Non-pigmented ciliary epithelial cell (primary cell): ENCODE data around the gene TMEM63A.
"Not testable (repeated sequence)": the region's sequence is repeated elsewhere in the genome, so short reads cannot be mapped to it uniquely, and the experiment has no call there.

Source experiments
- DNase-seq: peaks from one replicate; pipeline ENCODE4 v3.0.0-alpha.2; 2010; ENCODE audit warnings: low read depth

Gene TMEM63A

DNA sequence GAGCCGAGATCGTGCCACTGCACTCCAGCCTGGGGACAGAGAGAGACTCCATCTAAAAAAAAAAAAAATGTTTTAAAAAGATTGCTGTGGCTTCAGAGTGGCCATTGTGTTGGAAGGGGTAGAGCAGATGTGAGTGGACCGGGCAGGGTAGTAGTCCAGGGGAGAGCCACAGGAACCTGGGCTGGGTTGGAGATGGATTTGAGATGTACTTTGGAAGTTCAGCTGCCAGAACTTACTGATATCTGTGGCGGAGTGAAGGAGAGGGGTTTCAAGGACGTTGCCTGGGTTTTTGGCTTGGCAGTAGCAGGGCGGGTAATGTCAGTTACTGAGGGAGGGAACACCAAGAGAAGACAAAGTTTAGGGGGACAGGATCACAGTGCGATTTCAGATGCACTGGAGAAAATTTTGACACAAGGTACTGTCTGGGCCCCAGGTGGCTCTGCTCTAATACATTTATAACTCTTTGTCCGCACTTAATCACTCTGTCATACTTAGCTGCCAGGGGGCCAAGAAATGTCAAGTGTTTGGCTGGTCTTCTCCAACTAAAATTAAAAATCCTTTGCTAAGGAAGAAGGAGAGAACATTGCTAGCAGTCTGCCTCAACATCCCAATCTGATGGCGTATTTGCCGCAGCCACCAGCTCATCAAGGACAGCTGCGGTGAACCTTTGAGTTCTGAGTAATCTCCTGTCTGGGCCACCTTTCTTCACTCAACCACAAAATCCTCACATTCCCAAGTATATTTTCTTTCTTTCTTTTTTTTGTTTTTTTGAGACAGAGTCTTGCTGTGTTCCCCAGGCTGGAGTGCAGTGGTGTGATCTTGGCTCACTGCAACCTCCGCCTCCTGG lies 62.6 kb downstream of the TMEM63A start:
- no peak for DNase-seq

GRCh38 chr1:225818229-225818628 lies 64.0 kb downstream of the TMEM63A start:
- DNase-seq: no peak

- DNase-seq: peak; percentile 36
These were observed 64.5 kb downstream of the TMEM63A start for GRCh38 chr1:225817611-225818061.

DNA sequence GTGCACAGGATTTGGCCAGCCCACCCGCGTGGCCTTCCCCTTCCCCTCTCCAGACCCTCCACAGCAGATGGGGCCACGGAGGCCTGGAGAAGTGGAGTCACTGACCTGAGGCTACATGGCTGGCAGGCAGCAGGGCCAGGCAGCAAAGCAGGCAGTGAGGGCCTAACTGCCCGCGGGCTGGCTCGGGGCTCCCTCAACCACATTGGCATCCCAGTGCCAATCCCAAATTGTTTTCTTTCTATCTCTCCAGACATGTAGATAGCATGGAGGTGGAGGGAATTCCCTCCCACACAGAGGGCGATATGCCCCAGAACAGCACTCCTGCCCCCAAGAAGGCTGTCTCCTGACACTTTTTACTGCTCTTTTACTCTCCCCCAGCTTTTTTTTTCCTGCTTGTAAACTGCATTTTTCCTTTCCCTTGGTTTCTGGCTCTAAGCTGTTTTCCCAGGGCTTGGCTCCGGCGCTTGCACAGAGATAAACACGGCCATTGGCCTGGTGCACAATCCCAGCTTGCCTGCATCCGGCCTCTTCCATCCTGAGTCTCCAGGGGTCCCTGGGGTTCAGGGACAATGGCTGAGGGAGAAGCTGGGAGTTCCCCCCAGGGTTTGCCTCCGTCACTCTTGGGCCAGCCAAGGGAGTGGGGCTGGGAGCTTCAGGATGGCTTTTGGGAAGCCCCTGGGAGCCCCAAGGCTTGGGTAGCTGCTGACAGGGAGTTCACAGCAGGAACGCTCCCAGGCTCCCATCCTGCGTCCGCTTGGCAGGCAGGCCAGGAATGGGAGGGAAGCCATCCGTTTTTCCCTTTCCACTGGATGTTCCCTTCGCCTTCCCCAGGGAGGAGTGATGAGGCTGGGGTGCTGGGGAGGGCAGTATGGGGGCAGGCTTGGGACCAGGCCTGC lies 65.3 kb downstream of the TMEM63A start:
- DNase-seq: no peak

GRCh38 chr1:225815526-225816178 lies 66.5 kb downstream of the TMEM63A start:
- DNase-seq: no peak

- DNase-seq: not testable (repeated sequence)
These were observed 67.1 kb downstream of the TMEM63A start for GRCh38 chr1:225815090-225815489.

GRCh38 chr1:225814381-225814780 lies 67.8 kb downstream of the TMEM63A start:
- no peak for DNase-seq

GRCh38 chr1:225813214-225813964 lies 68.8 kb downstream of the TMEM63A start:
- no peak for DNase-seq

- no peak for DNase-seq
These were observed 69.5 kb downstream of the TMEM63A start for GRCh38 chr1:225812488-225813213.

- no peak for DNase-seq
These were observed 70.3 kb downstream of the TMEM63A start for GRCh38 chr1:225811622-225812487.

DNA sequence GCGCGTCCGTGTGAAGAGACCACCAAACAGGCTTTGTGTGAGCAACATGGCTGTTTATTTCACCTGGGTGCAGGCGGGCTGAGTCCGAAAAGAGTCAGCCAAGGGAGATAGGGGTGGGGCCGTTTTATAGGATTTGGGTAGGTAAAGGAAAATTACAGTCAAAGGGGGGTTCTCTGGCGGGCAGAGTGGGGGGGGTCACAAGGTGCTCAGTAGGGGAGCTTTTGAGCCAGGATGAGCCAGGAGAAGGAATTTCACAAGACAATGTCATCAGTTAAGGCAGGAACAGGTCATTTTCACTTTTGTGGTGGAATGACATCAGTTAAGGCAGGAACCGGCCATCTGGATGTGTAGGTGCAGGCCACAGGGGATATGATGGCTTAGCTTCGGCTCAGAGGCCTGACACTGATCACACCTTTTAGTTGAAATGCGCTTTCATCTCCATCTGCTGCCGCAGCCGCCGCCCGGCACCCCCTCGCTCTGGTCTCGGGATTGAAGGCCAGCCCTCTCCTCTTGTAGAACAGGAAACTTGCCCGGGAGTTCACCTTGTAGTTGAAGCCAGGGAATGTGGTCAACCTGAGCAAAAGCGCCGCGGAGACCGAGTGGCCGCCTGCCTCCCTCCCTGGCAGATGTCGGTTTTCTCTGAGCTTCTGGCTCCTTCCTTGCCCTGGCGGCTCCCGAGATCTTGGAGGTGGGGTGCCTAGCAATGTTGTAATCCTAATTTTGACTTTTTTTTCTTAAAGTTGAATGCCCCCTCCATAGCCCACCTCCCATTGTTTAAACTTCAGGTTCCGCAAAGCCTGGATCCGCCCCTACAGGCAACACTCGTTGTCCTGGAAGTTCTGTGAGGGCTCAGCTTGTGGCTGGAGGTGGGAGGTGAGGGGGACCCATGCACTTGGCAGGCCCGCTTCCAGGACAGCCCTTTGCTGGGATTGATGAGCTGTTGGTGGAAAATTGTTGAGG lies 71.3 kb downstream of the TMEM63A start:
- not testable (repeated sequence) for DNase-seq

DNA sequence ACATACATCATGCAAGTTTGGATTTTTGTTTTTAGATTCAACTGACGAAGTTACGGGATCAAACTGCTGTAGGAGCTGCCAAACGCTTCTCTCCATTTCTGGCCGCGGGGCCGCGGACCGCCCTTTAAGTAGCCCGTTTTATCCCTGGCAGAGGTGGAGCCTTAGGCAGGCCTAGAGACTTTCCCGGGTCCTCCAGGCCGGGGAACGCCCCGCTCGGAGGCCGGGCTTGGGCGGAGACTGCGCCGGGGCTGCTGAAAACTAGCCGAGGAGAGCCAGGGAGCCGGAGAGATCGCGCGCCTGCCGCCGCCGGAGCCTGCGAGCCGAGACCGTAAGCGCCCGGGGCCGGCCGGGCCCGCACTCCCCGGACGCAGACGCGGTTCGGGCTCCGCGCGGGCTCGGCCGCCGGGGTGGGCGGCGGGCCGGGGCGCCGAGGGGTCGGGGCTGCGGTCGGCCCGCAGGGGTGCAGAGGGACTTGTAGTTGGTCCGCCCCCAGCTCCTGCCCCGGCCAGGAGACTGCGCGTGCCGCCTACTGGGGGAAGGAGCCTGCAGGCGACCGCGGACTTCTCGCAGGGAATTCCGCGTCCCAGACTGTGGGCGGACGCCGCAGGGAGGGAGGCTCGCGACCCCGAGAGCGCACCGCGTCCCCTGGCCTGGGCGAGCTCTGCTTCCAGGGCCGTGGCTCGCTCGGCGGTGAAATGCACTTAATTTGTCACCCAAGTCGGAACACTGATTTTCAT lies 72.2 kb downstream of the TMEM63A start, which contains the start of gene EPHX1:
EPHX1 (plus strand) TSS at position 283 of the 737 bp plus-strand sequence. CDS start 18,606 bp downstream, outside the sequence.
- peak; percentile 37 for DNase-seq

DNA sequence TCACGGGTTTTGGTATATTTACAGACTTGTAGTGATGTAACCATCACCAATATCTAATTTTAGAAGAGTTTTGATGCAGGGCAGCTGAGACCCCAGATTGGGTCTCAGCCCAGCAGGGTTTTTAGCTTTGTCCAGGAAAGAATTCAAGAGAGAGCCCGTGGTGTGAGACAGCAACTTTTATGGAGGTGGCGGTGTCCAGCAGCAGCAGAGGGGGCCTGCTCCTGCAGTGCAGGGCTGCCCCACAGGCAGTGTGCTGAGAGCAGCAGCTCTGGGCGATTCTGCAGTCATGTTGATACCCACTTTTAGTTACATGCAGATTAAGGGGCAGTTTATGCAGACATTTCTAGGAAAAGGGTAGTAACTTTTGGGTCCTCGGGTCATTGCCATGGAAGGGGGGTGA lies 74.0 kb downstream of the TMEM63A start:
- DNase-seq: no peak

- DNase-seq: not testable (repeated sequence)
These were observed 75.4 kb downstream of the TMEM63A start for GRCh38 chr1:225806736-225807135.

GRCh38 chr1:225806249-225806648 lies 75.9 kb downstream of the TMEM63A start:
- no peak for DNase-seq

GRCh38 chr1:225801146-225801545 lies 81.0 kb downstream of the TMEM63A start:
- DNase-seq: not testable (repeated sequence)

GRCh38 chr1:225796097-225796496 lies 86.1 kb downstream of the TMEM63A start:
- DNase-seq: not testable (repeated sequence)
